Naive thymus-derived CD4-positive, alpha-beta T cell (primary cell): ENCODE measurements around the gene TCP11. TPM values are rescaled to one million over a fixed set of nuclear protein-coding genes. Genes with fewer than 3 reads are reported as not detected.

Experiments
- ATAC-seq: fragments of 150-1000 bp; cut with Tn5 transposase; 2 replicates; pipeline ENCODE4 v1.10.0; 2021; ENCODE audit warnings: mild to moderate bottlenecking, moderate library complexity
- CTCF ChIA-PET: fragments of 350-600 bp; sonication (Branson Sonifier 250); formaldehyde crosslinking; loops from one replicate; lab custom pipeline; 2021; ENCODE audit warnings: antibody characterized with exemption; lab: Charles Lee
- POLR2A ChIA-PET: fragments of 350-600 bp; sonication (Branson Sonifier 250); formaldehyde crosslinking; loops from one replicate; lab custom pipeline; 2021; ENCODE audit warnings: antibody characterized with exemption, inconsistent platforms; lab: Charles Lee
- DNase-seq, 9 donors: peaks; one replicate each; pipeline versions ENCODE4 v3.0.0 to v3.0.0-alpha.2; 2020 to 2022; ENCODE audit warnings: mixed read lengths in 1 of 9
- H3K27ac ChIP-seq: one replicate; pipeline ENCODE4 v1.7.0; 2013; ENCODE audit warnings: mild to moderate bottlenecking, low read depth, low read length, moderate library complexity
- H3K27me3 ChIP-seq, 2 donors: one replicate each; pipeline ENCODE4 v1.7.0; 2013; ENCODE audit warnings: low read length in 2 of 2, mild to moderate bottlenecking in 2 of 2, moderate library complexity in 2 of 2; ENCODE audit not compliant: control insufficient read depth in 2 of 2, insufficient read depth in 2 of 2
- H3K36me3 ChIP-seq, 3 experiments: 1 replicate in 2 of 3; 2 replicates in 1 of 3; pipeline ENCODE4 v1.7.0; 2013; ENCODE audit warnings: low read length in 3 of 3, mild to moderate bottlenecking in 3 of 3, moderate library complexity in 1 of 3; ENCODE audit not compliant: insufficient read depth in 3 of 3, control insufficient read depth in 2 of 3
- H3K4me1 ChIP-seq, 2 donors: one replicate each; pipeline ENCODE4 v1.7.0; 2013; ENCODE audit warnings: low read length in 2 of 2, mild to moderate bottlenecking in 2 of 2, moderate library complexity in 1 of 2; ENCODE audit not compliant: control insufficient read depth in 2 of 2, insufficient read depth in 2 of 2
- H3K4me3 ChIP-seq: 2 replicates; pipeline ENCODE4 v1.7.0; 2013; ENCODE audit warnings: mild to moderate bottlenecking, low read length
- H3K9me3 ChIP-seq, 3 experiments: 1 replicate in 2 of 3; 2 replicates in 1 of 3; pipeline ENCODE4 v1.7.0; 2013; ENCODE audit warnings: low read length in 3 of 3; ENCODE audit not compliant: control insufficient read depth in 2 of 3
- H3K27ac Mint-ChIP-seq, 9 donors: one replicate each; pipeline ENCODE4 v1.8.0; 2020 to 2022; ENCODE audit warnings: mixed read lengths in 9 of 9, mild to moderate bottlenecking in 8 of 9, moderate library complexity in 5 of 9, inconsistent platforms in 2 of 9
- H3K27me3 Mint-ChIP-seq, 5 donors: one replicate each; pipeline ENCODE4 v1.8.0; 2021 to 2022; ENCODE audit warnings: mixed read lengths in 5 of 5, mild to moderate bottlenecking in 1 of 5
- H3K36me3 Mint-ChIP-seq, 5 donors: one replicate each; pipeline ENCODE4 v1.8.0; 2020 to 2022; ENCODE audit warnings: mixed read lengths in 5 of 5, mild to moderate bottlenecking in 3 of 5, inconsistent platforms in 1 of 5
- H3K4me1 Mint-ChIP-seq, 7 donors: one replicate each; pipeline ENCODE4 v1.8.0; 2020 to 2022; ENCODE audit warnings: mixed read lengths in 7 of 7, mild to moderate bottlenecking in 3 of 7, inconsistent platforms in 1 of 7
- H3K4me3 Mint-ChIP-seq, 10 donors: one replicate each; pipeline ENCODE4 v1.8.0; 2020 to 2022; ENCODE audit warnings: mild to moderate bottlenecking in 10 of 10, mixed read lengths in 10 of 10, moderate library complexity in 6 of 10, inconsistent platforms in 2 of 10
- H3K9me3 Mint-ChIP-seq, 11 donors: one replicate each; pipeline ENCODE4 v1.8.0; 2020 to 2022; ENCODE audit warnings: mixed read lengths in 11 of 11, mild to moderate bottlenecking in 4 of 11, inconsistent platforms in 1 of 11, moderate library complexity in 1 of 11
- intact Hi-C, 2 donors: fragments of 100-400 bp; cut with micrococcal nuclease; formaldehyde crosslinking; loops; one replicate each; pipeline ENCODE4 v1.15.1; 2023
- polyA plus RNA-seq, 2 donors: library from polyadenylated mRNA; unstranded; fragments of 300-500 nt; fragmentation: Illumina TruSeq; gene quantifications; one replicate each; pipeline ENCODE4 v1.2.3, GENCODE V29; 2021
- total RNA-seq, 6 experiments: library from RNA in 5 of 6; stranded (reverse) in 5 of 6; gene quantifications; 1 replicate in 5 of 6; 2 replicates in 1 of 6; pipeline ENCODE4 v1.2.3 and lab custom pipeline; 2021 to 2026

The TCP11 gene
- total and polyA plus RNA-seq, 7 experiments from 2014 or later, result not detected

- Histone ChIP-seq H3K9me3 (no peaks in the 10 kb centered on the region), H3K4me1 (no peaks in the 10 kb centered on the region), H3K27ac (no peak overlapping the region), H3K4me3 (no peak overlapping the region), H3K36me3 (peaks cover 0 to 18% (median 0%) of the 10 kb centered on the region in 3 experiments), H3K27me3 (no peaks in the 10 kb centered on the region)
- Mint-ChIP-seq H3K9me3 (no peaks in the 10 kb centered on the region), H3K27me3 (no peaks in the 10 kb centered on the region), H3K4me1 (peaks cover 0 to 1% (median 0%) of the 10 kb centered on the region in 7 donors), H3K4me3 (no peak overlapping the region), H3K36me3 (peaks cover 0 to 30% (median 5%) of the 10 kb centered on the region in 5 donors), H3K27ac (no peak overlapping the region)
- intact Hi-C loops, result no loop called here
- no peak for DNase-seq
- CTCF ChIA-PET, result no interaction called here
- ATAC-seq, result no peak
- POLR2A ChIA-PET, result no interaction called here
These were observed 68.5 kb downstream of the TCP11 start for GRCh38 chr6:35072698-35073055.

- ATAC-seq, result no peak
- CTCF ChIA-PET, result no interaction called here
- no peak overlapping the region for H3K27ac ChIP-seq
- peaks cover 0 to 15% (median 0%) of the 10 kb centered on the region in 3 experiments for H3K36me3 ChIP-seq
- no peaks in the 10 kb centered on the region for H3K27me3 ChIP-seq
- H3K4me3 ChIP-seq, result no peak overlapping the region
- intact Hi-C loops, result no loop called here
- DNase-seq, result no peak
- no peaks in the 10 kb centered on the region for H3K27me3 Mint-ChIP-seq
- no peaks in the 10 kb centered on the region for H3K9me3 ChIP-seq
- peaks cover 0 to 30% (median 5%) of the 10 kb centered on the region in 5 donors for H3K36me3 Mint-ChIP-seq
- no peak overlapping the region for H3K27ac Mint-ChIP-seq
- H3K4me1 ChIP-seq, result no peaks in the 10 kb centered on the region
- H3K4me3 Mint-ChIP-seq, result no peak overlapping the region
- no peaks in the 10 kb centered on the region for H3K9me3 Mint-ChIP-seq
- peaks cover 0 to 2% (median 0%) of the 10 kb centered on the region in 7 donors for H3K4me1 Mint-ChIP-seq
- POLR2A ChIA-PET, result no interaction called here
These were observed 69.0 kb downstream of the TCP11 start for GRCh38 chr6:35072051-35072697.

- Histone ChIP-seq H3K9me3 (no peaks in the 10 kb centered on the region), H3K36me3 (peaks cover 0 to 14% (median 0%) of the 10 kb centered on the region in 3 experiments), H3K4me1 (no peaks in the 10 kb centered on the region), H3K4me3 (no peak overlapping the region), H3K27me3 (no peaks in the 10 kb centered on the region), H3K27ac (no peak overlapping the region)
- Mint-ChIP-seq H3K27ac (no peak overlapping the region), H3K27me3 (no peaks in the 10 kb centered on the region), H3K9me3 (no peaks in the 10 kb centered on the region), H3K36me3 (peaks cover 0 to 31% (median 5%) of the 10 kb centered on the region in 5 donors), H3K4me1 (peaks cover 0 to 4% (median 0%) of the 10 kb centered on the region in 7 donors), H3K4me3 (no peak overlapping the region)
- DNase-seq, result no peak
- no peak for ATAC-seq
- POLR2A ChIA-PET, result no interaction called here
- CTCF ChIA-PET, result no interaction called here
- intact Hi-C loops, result no loop called here
These were observed 69.7 kb downstream of the TCP11 start for GRCh38 chr6:35071347-35071994.

- Mint-ChIP-seq H3K9me3 (no peaks in the 10 kb centered on the region), H3K4me1 (peaks cover 0 to 5% (median 0%) of the 10 kb centered on the region in 7 donors), H3K4me3 (no peak overlapping the region), H3K36me3 (peaks cover 0 to 36% (median 5%) of the 10 kb centered on the region in 5 donors), H3K27me3 (no peaks in the 10 kb centered on the region), H3K27ac (no peak overlapping the region)
- ChIA-PET CTCF (no interaction called here), POLR2A (no interaction called here)
- intact Hi-C loops, result no loop called here
- DNase-seq (no peak), ATAC-seq (no peak)
- H3K27ac ChIP-seq, result no peak overlapping the region
- H3K36me3 ChIP-seq, result peaks cover 0 to 27% (median 0%) of the 10 kb centered on the region in 3 experiments
- no peaks in the 10 kb centered on the region for H3K27me3 ChIP-seq
- H3K4me1 ChIP-seq, result no peaks in the 10 kb centered on the region
- no peak overlapping the region for H3K4me3 ChIP-seq
- H3K9me3 ChIP-seq, result no peaks in the 10 kb centered on the region
These were observed 71.0 kb downstream of the TCP11 start for GRCh38 chr6:35070111-35070510.

GRCh38 chr6:35069262-35069661 is 71.9 kb downstream of the TCP11 start:
- no peaks in the 10 kb centered on the region for H3K27me3 ChIP-seq
- ATAC-seq (no peak), DNase-seq (no peak)
- Mint-ChIP-seq H3K27ac (no peak overlapping the region), H3K27me3 (no peaks in the 10 kb centered on the region), H3K4me1 (peaks cover 0 to 5% (median 0%) of the 10 kb centered on the region in 7 donors), H3K9me3 (no peaks in the 10 kb centered on the region), H3K4me3 (no peak overlapping the region), H3K36me3 (peaks cover 0 to 38% (median 5%) of the 10 kb centered on the region in 5 donors)
- H3K4me3 ChIP-seq, result no peak overlapping the region
- no peaks in the 10 kb centered on the region for H3K4me1 ChIP-seq
- ChIA-PET POLR2A (no interaction called here), CTCF (no interaction called here)
- H3K27ac ChIP-seq, result no peak overlapping the region
- intact Hi-C loops, result no loop called here
- peaks cover 0 to 30% (median 0%) of the 10 kb centered on the region in 3 experiments for H3K36me3 ChIP-seq
- H3K9me3 ChIP-seq, result no peaks in the 10 kb centered on the region

- Histone ChIP-seq H3K9me3 (no peaks in the 10 kb centered on the region), H3K36me3 (peaks cover 0 to 36% (median 0%) of the 10 kb centered on the region in 3 experiments), H3K27me3 (no peaks in the 10 kb centered on the region), H3K4me1 (no peaks in the 10 kb centered on the region), H3K27ac (no peak overlapping the region), H3K4me3 (no peak overlapping the region)
- intact Hi-C loops, result no loop called here
- Mint-ChIP-seq H3K4me1 (peaks cover 0 to 5% (median 0%) of the 10 kb centered on the region in 7 donors), H3K36me3 (peaks cover 0 to 33% (median 5%) of the 10 kb centered on the region in 5 donors), H3K9me3 (no peaks in the 10 kb centered on the region), H3K27me3 (no peaks in the 10 kb centered on the region), H3K4me3 (no peak overlapping the region), H3K27ac (no peak overlapping the region)
- ATAC-seq (no peak), DNase-seq (no peak)
- CTCF ChIA-PET, result no interaction called here
- POLR2A ChIA-PET, result no interaction called here
These were observed 72.5 kb downstream of the TCP11 start for GRCh38 chr6:35068644-35069043.
